Epithelial cell of proximal tubule (primary cell): ENCODE data around the gene MVP. TPM values are rescaled to one million over a fixed set of nuclear protein-coding genes. Genes with fewer than 3 reads are reported as not detected.
"Not testable (repeated sequence)": the region's sequence is repeated elsewhere in the genome, so short reads cannot be mapped to it uniquely, and the experiment has no call there.

Experiments
- DNase-seq: peaks from one replicate; pipeline ENCODE4 v3.0.0-alpha.2; 2011; ENCODE audit warnings: low read depth
- H3K4me3 ChIP-seq: 2 replicates; pipeline ENCODE4 v1.5.1; 2011; ENCODE audit warnings: low read depth, mild to moderate bottlenecking, low read length
- total RNA-seq: library from RNA; depleted of rRNA; stranded (reverse); fragments of >200 nt; gene quantifications from 2 replicates; pipeline ENCODE4 v1.2.3, GENCODE V29; 2015
- TF ChIP-seq, protein P1 (sequence below): conservative IDR thresholded peaks from 2 replicates; pipeline ENCODE4 v1.5.1; 2012; ENCODE audit warnings: low read depth, mild to moderate bottlenecking, low read length

Gene MVP
- total RNA-seq = 179 and 205 TPM in 2 replicates

DNA sequence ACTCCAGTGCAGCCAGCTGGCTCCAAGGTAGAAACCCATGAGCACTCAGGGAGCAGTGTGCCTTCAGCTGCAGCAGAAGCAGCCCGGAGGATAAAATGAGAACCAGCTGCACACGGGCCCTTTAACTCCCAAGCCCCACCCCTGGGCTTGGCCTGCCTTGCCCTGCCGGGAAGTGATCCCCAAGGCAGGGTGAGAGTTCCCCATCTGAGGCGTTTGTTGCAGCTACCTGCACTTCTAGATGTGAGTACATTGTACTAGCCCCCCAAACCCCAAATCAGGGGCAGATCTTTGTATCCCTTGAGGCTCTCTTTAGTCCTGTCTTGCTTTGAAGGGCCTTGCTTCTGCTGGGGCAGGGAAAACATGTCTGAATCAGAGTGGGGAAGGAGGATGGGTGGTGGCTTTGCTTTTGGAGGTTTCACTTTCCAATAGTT, at the start of gene MVP:
Gene MVP (plus strand): TSS at position 192 of the 431 bp plus-strand sequence. CDS start 10,088 bp downstream, outside the sequence.
- TF ChIP-seq, protein P1, sequence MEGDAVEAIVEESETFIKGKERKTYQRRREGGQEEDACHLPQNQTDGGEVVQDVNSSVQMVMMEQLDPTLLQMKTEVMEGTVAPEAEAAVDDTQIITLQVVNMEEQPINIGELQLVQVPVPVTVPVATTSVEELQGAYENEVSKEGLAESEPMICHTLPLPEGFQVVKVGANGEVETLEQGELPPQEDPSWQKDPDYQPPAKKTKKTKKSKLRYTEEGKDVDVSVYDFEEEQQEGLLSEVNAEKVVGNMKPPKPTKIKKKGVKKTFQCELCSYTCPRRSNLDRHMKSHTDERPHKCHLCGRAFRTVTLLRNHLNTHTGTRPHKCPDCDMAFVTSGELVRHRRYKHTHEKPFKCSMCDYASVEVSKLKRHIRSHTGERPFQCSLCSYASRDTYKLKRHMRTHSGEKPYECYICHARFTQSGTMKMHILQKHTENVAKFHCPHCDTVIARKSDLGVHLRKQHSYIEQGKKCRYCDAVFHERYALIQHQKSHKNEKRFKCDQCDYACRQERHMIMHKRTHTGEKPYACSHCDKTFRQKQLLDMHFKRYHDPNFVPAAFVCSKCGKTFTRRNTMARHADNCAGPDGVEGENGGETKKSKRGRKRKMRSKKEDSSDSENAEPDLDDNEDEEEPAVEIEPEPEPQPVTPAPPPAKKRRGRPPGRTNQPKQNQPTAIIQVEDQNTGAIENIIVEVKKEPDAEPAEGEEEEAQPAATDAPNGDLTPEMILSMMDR = no peak
- peak within 1 kb of the TSS; percentile 76 for H3K4me3 ChIP-seq
- no peak for DNase-seq

DNA sequence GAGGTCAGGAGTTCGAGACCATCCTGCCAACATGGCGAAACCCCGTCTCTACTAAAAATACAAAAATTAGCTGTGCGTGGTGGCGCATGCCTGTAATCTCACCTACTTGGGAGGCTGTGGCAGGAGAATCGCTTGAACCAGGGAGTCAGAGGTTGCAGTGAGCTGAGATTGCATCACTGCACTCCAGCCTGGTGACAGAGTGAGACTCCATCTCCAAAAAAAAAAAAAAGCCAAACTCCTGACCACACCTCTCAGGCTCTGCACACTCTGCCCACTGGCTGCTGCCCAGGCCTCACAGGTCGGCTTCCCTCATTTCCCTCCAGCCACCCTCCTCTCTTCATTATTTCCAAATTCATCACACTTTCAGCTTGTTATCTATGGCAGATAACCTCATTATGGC, 47.9 kb upstream of the MVP start:
- H3K4me3 ChIP-seq, DNase-seq: not testable (repeated sequence)

DNA sequence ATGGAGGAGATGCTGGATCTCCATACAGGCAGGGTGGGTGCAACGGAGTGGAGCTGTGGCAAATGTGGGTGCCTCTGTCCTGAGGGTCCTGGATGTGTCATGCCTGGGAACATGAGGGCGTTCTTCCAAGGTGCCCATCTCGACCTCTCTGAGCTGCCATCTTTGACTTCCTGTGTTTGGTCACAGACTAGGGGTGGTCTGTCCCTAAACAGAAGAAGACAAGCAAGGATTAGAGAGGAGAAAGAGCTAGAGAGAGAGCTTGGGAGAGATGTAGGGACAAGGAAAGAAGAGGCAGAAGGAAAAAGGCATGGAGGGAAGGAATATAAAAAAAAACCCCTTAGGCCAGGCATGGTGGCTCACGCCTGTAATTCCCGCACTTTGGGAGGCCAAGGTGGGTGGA, 45.5 kb upstream of the MVP start:
- DNase-seq = no peak
- TF ChIP-seq, protein P1 = no peak
- H3K4me3 ChIP-seq = no peak overlapping the region

DNA sequence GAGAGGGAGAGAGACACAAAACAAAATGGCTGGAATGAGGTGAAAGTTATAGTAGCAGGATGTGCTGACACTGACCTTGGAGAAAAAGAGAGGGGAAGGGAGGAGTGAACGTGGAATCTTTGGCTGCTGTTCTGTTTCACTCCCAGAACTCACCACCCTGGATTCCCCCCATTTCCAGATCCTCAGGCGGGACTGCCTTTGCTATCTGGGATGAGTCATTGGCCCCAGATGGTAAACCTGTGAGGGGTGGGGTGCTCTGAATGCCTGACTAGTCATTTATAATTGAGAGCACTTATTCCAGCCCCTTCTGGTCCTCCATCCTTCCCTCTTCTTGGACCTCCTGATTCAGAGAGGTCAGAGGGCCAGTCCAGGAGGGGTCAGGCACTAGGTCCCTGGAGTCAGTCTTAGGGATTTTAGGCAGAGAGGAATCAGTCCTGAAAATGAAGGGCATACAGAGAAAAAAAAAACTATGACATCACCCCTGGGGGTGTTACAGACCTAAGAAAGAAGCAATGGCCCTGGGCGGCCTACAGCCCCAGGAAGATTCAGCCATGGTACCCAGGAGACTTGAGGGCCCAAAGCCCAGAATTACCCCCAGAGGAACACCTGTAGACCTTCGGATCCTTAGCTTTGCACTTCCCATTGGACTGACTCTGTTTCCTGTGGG, 44.4 kb upstream of the MVP start:
- no peak overlapping the region for H3K4me3 ChIP-seq
- TF ChIP-seq, protein P1 = no peak
- DNase-seq = no peak

DNA sequence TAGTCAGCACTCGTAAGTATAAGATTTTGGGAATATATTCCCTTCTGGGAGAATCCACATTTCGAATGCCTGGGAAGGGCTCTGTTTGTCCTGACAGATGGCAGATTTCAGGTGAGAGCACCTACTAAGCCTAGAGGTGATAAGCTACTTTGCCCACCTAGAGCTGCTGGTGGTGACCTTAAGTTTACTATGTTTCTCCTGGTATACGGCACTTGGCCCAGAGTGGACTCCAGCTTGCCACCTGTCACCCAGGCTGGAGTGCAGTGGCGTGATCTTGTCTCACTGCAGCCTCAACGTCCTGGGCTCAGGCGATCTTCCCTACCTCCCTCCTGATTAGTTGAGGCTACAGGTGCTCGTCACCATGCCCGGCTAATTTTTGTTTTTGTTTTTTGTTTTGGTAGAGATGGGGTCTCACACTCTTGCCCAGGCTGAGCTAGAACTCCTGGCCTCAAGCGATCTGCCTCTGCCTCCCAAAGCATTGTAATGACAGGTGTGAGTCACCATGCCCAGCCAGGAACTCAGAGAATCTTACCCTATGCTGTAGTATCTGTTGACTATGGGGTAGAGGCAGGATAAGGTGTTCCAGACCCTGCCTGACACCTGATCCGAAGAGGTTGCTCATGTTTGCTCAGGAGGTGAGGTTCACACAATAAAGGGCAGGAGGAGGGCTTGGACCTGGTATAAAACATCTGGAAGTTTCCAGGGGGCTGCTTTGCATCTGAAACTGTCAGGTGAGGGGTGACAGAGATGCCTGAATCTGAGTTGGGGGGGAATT, 42.5 kb upstream of the MVP start, which contains the start of gene ZG16:
Gene ZG16 (plus strand): TSS at position 681 of the 775 bp plus-strand sequence. CDS start 1,011 bp downstream, outside the sequence.
- TF ChIP-seq, protein P1 = no peak
- H3K4me3 ChIP-seq = no peak within 1 kb of the TSS
- no peak for DNase-seq

DNA sequence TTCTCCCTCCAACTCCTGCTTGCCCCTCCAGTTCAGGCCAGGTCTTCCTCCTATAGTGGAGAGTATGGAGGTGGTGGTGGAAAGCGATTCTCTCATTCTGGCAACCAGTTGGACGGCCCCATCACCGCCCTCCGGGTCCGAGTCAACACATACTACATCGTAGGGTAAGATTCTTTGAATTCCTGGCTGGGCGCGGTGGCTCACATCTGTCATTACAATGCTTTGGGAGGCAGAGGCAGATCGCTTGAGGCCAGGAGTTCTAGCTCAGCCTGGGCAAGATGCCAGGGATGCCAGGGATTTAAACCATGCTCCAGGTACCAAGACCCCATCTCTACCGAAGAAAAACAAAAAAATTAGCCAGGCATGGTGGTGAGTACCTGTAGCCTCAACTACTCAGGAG, 40.8 kb upstream of the MVP start:
- DNase-seq = no peak
- TF ChIP-seq, protein P1 = no peak
- no peak overlapping the region for H3K4me3 ChIP-seq

GRCh38 chr16:29783094-29783953, 36.9 kb upstream of the MVP start:
- H3K4me3 ChIP-seq, DNase-seq: not testable (repeated sequence)
